ENCODE results near the gene HEXD.

DNA sequence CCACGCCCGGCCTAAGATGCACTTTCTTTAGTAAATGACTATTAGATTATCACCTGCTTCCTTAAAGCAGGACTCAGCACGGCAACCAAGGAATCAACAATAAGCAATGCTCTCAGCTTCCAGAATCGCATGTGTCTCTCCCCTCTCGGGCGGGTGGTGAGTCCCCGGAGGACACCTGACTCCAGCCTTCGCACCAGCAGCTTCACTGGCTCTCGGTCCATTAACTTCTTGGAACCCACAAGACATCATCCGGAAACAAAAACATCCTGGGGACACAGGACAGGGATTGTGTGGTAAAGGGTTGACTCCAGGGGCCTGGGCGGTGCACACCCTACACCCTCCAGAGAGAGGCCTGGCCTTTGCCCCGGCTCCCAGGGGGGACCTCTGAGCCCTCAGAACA lies 23.9 kb upstream of the HEXD start:
- no peak for TF ChIP-seq POLR2A (IDR thresholded peaks at IDR 0.05)
- TF ChIP-seq, protein P1, sequence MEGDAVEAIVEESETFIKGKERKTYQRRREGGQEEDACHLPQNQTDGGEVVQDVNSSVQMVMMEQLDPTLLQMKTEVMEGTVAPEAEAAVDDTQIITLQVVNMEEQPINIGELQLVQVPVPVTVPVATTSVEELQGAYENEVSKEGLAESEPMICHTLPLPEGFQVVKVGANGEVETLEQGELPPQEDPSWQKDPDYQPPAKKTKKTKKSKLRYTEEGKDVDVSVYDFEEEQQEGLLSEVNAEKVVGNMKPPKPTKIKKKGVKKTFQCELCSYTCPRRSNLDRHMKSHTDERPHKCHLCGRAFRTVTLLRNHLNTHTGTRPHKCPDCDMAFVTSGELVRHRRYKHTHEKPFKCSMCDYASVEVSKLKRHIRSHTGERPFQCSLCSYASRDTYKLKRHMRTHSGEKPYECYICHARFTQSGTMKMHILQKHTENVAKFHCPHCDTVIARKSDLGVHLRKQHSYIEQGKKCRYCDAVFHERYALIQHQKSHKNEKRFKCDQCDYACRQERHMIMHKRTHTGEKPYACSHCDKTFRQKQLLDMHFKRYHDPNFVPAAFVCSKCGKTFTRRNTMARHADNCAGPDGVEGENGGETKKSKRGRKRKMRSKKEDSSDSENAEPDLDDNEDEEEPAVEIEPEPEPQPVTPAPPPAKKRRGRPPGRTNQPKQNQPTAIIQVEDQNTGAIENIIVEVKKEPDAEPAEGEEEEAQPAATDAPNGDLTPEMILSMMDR (IDR thresholded peaks at IDR 0.05): no peak
